ENCODE results near the gene FAM9C.

The FAM9C gene

DNA sequence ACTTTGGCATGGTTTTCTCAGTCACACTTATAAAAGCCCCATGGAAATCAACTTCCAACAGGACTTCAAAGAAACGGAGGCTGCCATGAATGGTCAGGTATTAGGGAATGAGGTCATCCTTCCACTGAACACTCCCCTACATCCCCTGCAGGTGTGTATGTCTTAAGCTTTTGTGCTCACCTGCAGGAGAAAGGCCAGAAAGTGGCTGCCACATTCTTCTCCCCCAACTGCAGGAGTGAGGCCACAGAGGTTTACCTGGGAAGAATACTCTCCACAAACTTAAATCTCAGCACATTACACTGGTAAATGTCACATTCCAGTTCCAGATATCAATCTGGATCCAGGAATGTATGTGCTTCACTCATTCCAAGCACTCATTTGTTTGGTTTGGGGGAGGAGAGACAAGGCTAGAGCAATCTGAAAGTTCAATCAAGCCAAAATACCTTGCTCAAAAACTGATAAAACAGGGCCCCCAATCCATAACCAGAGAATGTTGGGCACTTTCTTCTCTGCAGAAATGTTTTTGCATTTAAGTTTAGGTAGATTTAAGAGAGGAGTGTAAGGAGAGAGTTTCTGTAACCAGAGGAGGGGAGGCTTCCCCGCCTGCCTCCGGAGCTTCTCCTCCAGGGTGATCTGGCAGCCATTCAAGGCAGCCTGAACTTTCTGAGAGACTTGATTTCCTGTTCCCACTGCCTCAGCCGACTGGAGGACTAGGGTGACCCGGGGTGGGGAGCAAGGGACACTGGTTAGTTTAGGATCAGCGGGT, 15.4 kb downstream of the FAM9C start:
- Histone ChIP-seq H4K20me1 (ENCODE audit: low read depth, low read length) (no peaks in the 10 kb centered on the region), H3K79me2 (ENCODE audit: insufficient read depth, low read length) (no peaks in the 10 kb centered on the region), H3K4me3 (ENCODE audit: insufficient read depth, low read length, poor library complexity, severe bottlenecking) (no peak overlapping the region), H3K27me3 (ENCODE audit: low read length) (no peaks in the 10 kb centered on the region), H3K36me3 (ENCODE audit: low read length) (no peaks in the 10 kb centered on the region), H2AFZ (ENCODE audit: low read depth, low read length, severe bottlenecking) (no peak overlapping the region), H3K9ac (ENCODE audit: low read length) (no peak overlapping the region), H3K27ac (ENCODE audit: low read depth, low read length) (no peak overlapping the region), H3F3A (ENCODE audit: insufficient read depth) (no peaks in the 10 kb centered on the region), H3K4me2 (ENCODE audit: low read depth, low read length, poor library complexity, severe bottlenecking) (no peak overlapping the region), H3K9me3 (ENCODE audit: insufficient read depth, low read length) (no peaks in the 10 kb centered on the region), H3K9me2 (replicated peaks; ENCODE audit: insufficient read depth, low read length) (no peaks in the 10 kb centered on the region)
- TF ChIP-seq EZH2phosphoT487 (conservative IDR thresholded peaks at IDR 0.05; ENCODE audit: low read length), result no peak
- TF ChIP-seq, protein P1, sequence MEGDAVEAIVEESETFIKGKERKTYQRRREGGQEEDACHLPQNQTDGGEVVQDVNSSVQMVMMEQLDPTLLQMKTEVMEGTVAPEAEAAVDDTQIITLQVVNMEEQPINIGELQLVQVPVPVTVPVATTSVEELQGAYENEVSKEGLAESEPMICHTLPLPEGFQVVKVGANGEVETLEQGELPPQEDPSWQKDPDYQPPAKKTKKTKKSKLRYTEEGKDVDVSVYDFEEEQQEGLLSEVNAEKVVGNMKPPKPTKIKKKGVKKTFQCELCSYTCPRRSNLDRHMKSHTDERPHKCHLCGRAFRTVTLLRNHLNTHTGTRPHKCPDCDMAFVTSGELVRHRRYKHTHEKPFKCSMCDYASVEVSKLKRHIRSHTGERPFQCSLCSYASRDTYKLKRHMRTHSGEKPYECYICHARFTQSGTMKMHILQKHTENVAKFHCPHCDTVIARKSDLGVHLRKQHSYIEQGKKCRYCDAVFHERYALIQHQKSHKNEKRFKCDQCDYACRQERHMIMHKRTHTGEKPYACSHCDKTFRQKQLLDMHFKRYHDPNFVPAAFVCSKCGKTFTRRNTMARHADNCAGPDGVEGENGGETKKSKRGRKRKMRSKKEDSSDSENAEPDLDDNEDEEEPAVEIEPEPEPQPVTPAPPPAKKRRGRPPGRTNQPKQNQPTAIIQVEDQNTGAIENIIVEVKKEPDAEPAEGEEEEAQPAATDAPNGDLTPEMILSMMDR (IDR thresholded peaks at IDR 0.05; ENCODE audit: insufficient read depth, low read length, poor library complexity, severe bottlenecking), result no peak

DNA sequence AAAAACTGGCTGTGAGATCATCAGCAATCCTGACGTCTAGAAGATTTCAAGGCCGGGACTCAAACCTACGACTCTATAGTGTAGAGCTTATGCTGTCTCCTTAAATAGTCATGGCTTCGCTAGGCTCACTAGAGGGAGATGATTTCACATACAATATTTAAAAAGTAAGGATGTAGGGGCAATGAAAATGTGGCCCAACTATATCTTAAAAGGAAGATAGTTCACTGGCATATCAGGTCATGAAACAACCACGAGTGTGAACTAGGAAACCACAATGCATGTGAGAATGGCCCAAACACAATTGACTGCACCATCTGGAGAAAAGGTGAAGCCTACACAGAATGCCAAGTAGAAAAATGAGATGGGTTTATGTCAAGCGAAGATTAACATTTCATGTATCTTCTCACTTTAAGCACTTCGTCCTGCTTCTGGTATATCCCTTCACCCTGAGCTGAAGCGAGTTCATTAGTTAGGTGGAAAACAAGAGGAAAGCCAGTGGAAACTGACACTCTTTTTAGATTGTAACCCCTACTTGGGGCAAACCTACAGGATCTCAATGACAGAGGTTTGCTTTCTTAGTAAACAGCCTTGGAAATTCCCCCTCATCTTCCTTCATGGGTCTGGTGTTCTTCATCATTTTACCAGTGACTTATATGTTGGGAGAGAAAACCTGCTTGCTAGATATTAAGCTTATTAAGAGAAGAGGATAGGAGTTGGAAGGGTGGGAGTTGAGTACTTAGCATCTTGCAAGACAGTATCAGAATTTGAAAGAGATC, 17.4 kb downstream of the FAM9C start:
- TF ChIP-seq, protein P1 (IDR thresholded peaks at IDR 0.05; ENCODE audit: insufficient read depth, low read length, poor library complexity, severe bottlenecking), result no peak
- no peak for TF ChIP-seq EZH2phosphoT487 (conservative IDR thresholded peaks at IDR 0.05; ENCODE audit: low read length)
- no peak overlapping the region for H3K4me3 ChIP-seq (ENCODE audit: insufficient read depth, low read length, poor library complexity, severe bottlenecking)
- H3K9me2 ChIP-seq (replicated peaks; ENCODE audit: insufficient read depth, low read length), result no peaks in the 10 kb centered on the region

DNA sequence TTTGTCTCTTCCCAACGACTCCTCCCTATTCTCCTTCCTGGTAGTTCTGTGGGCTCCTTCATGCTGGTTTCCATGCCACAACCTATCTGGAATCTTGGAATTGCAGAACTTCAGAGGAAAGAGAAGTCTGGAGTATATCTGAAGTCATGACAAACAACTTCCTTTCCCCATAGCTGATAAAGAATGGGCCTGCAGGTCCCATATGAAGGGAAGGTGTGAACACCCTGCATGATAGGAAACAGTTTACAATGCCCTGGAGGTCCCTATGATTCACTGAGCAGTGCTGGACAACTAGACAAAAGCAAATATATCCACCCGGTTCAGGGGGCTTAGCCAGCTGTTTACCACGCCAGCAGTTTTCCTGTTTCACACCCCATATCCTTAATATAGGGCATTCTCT, 19.4 kb downstream of the FAM9C start:
- no peaks in the 10 kb centered on the region for H3K9me3 ChIP-seq (ENCODE audit: insufficient read depth, low read length)
- no peak overlapping the region for H2AFZ ChIP-seq (ENCODE audit: low read depth, low read length, severe bottlenecking)
- H4K20me1 ChIP-seq (ENCODE audit: low read depth, low read length), result no peaks in the 10 kb centered on the region
- no peaks in the 10 kb centered on the region for H3K36me3 ChIP-seq (ENCODE audit: low read length)
- no peak overlapping the region for H3K4me3 ChIP-seq (ENCODE audit: insufficient read depth, low read length, poor library complexity, severe bottlenecking)
- TF ChIP-seq, protein P1 (IDR thresholded peaks at IDR 0.05; ENCODE audit: insufficient read depth, low read length, poor library complexity, severe bottlenecking), result no peak
- no peak for TF ChIP-seq EZH2phosphoT487 (conservative IDR thresholded peaks at IDR 0.05; ENCODE audit: low read length)
- no peaks in the 10 kb centered on the region for H3F3A ChIP-seq (ENCODE audit: insufficient read depth)
- H3K4me2 ChIP-seq (ENCODE audit: low read depth, low read length, poor library complexity, severe bottlenecking), result no peak overlapping the region
- no peaks in the 10 kb centered on the region for H3K9me2 ChIP-seq (replicated peaks; ENCODE audit: insufficient read depth, low read length)
- H3K79me2 ChIP-seq (ENCODE audit: insufficient read depth, low read length), result no peaks in the 10 kb centered on the region
- H3K9ac ChIP-seq (ENCODE audit: low read length), result no peak overlapping the region
- H3K27me3 ChIP-seq (ENCODE audit: low read length), result no peaks in the 10 kb centered on the region
- no peak overlapping the region for H3K27ac ChIP-seq (ENCODE audit: low read depth, low read length)

More for the DNA sequence above, 17.4 kb downstream of the FAM9C start:
- H4K20me1 ChIP-seq (ENCODE audit: low read depth, low read length), result no peaks in the 10 kb centered on the region
- H3F3A ChIP-seq (ENCODE audit: insufficient read depth), result no peaks in the 10 kb centered on the region
- no peak overlapping the region for H2AFZ ChIP-seq (ENCODE audit: low read depth, low read length, severe bottlenecking)
- H3K27ac ChIP-seq (ENCODE audit: low read depth, low read length), result no peak overlapping the region
- H3K79me2 ChIP-seq (ENCODE audit: insufficient read depth, low read length), result no peaks in the 10 kb centered on the region
- no peak overlapping the region for H3K9ac ChIP-seq (ENCODE audit: low read length)
- H3K27me3 ChIP-seq (ENCODE audit: low read length), result no peaks in the 10 kb centered on the region
- H3K36me3 ChIP-seq (ENCODE audit: low read length), result no peaks in the 10 kb centered on the region
- H3K4me2 ChIP-seq (ENCODE audit: low read depth, low read length, poor library complexity, severe bottlenecking), result no peak overlapping the region
- no peaks in the 10 kb centered on the region for H3K9me3 ChIP-seq (ENCODE audit: insufficient read depth, low read length)
